SK-N-MC (cell line): ENCODE data around the gene TFDP2.

Experiments used
- EZH2 ChIP-seq: fragments of 200-600 bp; sonication (generic); IDR thresholded peaks from one replicate; pipeline ENCODE4 v1.6.1; 2017; ENCODE audit warnings: antibody characterized with exemption
- POLR2AphosphoS5 ChIP-seq: IDR thresholded peaks from 2 replicates; pipeline ENCODE4 v1.6.1; 2012; ENCODE audit warnings: mild to moderate bottlenecking, low read depth, low read length, borderline replicate concordance

DNA sequence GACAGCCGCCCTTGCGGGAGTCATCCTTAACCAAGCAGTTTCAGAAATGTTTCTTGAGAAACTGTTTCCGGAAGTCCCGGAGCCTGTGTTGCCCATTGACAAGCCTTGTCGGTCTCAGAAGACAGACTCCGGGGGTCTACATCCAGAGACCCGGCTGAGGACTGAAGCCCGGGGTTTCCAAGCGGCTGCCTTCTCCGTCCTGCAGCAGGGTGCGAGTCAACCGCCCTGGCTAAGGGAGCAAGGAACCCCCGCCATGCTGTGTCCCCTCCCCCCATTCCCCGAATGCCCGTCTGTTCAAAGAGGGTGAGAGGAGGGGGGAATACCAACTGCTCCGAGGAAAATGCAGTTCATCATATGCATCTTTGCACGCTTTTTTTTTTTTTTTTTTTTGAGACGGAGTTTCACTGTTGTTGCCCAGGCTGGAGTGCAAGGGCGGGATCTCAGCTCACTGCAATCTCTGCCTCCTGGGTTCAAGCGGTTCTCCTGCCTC, 211.3 kb downstream of the TFDP2 start:
- TF ChIP-seq EZH2 (no peak), POLR2AphosphoS5 (no peak)
